KMS-11 (cell line): ENCODE results near the gene ZNF586.

Experiments
- H2AFZ ChIP-seq: fragments of 200-600 bp; sonication (generic); 2 replicates; pipeline ENCODE4 v1.6.1; 2016; ENCODE audit warnings: antibody characterized with exemption, mixed run types, low read depth
- H3K27ac ChIP-seq: fragments of 200-600 bp; sonication (generic); 2 replicates; pipeline ENCODE4 v1.6.1; 2016; ENCODE audit warnings: mild to moderate bottlenecking, mixed run types
- H3K27me3 ChIP-seq: fragments of 200-600 bp; sonication (generic); 2 replicates; pipeline ENCODE4 v1.6.1; 2017; ENCODE audit warnings: mild to moderate bottlenecking, low read depth, mixed run types, moderate library complexity; ENCODE audit not compliant: insufficient read depth
- H3K36me3 ChIP-seq: fragments of 200-600 bp; sonication (generic); 2 replicates; pipeline ENCODE4 v1.6.1; 2017; ENCODE audit warnings: mild to moderate bottlenecking, mixed run types; ENCODE audit not compliant: insufficient read depth
- H3K4me1 ChIP-seq: fragments of 200-600 bp; sonication (generic); 2 replicates; pipeline ENCODE4 v1.6.1; 2016; ENCODE audit warnings: mild to moderate bottlenecking, low read depth, mixed run types; ENCODE audit not compliant: poor library complexity, severe bottlenecking
- H3K4me2 ChIP-seq: fragments of 200-600 bp; sonication (generic); 2 replicates; pipeline ENCODE4 v1.7.0; 2016; ENCODE audit warnings: mild to moderate bottlenecking, mixed run types
- H3K4me3 ChIP-seq: fragments of 200-600 bp; sonication (generic); IDR thresholded peaks from 2 replicates; pipeline ENCODE4 v1.6.1; 2017; ENCODE audit warnings: low read depth, low read length, mixed read lengths; ENCODE audit not compliant: insufficient read depth
- H3K79me2 ChIP-seq: fragments of 200-600 bp; sonication (generic); 2 replicates; pipeline ENCODE4 v1.6.1; 2016; ENCODE audit warnings: low read depth, mixed run types; ENCODE audit not compliant: insufficient read depth
- H3K9ac ChIP-seq: fragments of 200-600 bp; sonication (generic); 2 replicates; pipeline ENCODE4 v1.6.1; 2016; ENCODE audit warnings: mild to moderate bottlenecking, mixed run types
- H4K20me1 ChIP-seq: fragments of 200-600 bp; sonication (generic); 2 replicates; pipeline ENCODE4 v1.6.1; 2016; ENCODE audit warnings: mild to moderate bottlenecking, mixed run types; ENCODE audit not compliant: insufficient read depth
- CTCF ChIP-seq: fragments of 200-600 bp; sonication (generic); conservative IDR thresholded peaks from 2 replicates; pipeline ENCODE4 v1.6.1; 2017; ENCODE audit warnings: low read depth, mild to moderate bottlenecking, antibody characterized with exemption, low read length, moderate library complexity, mixed read lengths

The ZNF586 gene

GRCh38 chr19:57755031-57755430, 14.4 kb upstream of the ZNF586 start:
- H3K27me3 ChIP-seq = no peaks in the 10 kb centered on the region; the same call in 1 of the 2 replicates
- no peak overlapping the region for H3K27ac ChIP-seq
- no peak overlapping the region for H3K9ac ChIP-seq
- H2AFZ ChIP-seq = no peak overlapping the region
- H3K36me3 ChIP-seq = peaks cover 31% of the 10 kb centered on the region; the same call in 1 of the 2 replicates
- TF ChIP-seq CTCF = no peak
- no peak overlapping the region for H3K4me2 ChIP-seq
- H4K20me1 ChIP-seq = no peaks in the 10 kb centered on the region
- H3K79me2 ChIP-seq = no peaks in the 10 kb centered on the region
- H3K4me3 ChIP-seq = no peak overlapping the region
- H3K4me1 ChIP-seq = no peaks in the 10 kb centered on the region

- Histone ChIP-seq H3K9ac (no peak overlapping the region), H4K20me1 (no peaks in the 10 kb centered on the region), H3K4me2 (no peak overlapping the region), H3K36me3 (peaks cover 14% of the 10 kb centered on the region; the same call in 1 of the 2 replicates), H3K79me2 (no peaks in the 10 kb centered on the region), H3K4me3 (no peak overlapping the region), H3K4me1 (no peaks in the 10 kb centered on the region), H3K27ac (no peak overlapping the region), H3K27me3 (no peaks in the 10 kb centered on the region), H2AFZ (no peak overlapping the region)
- TF ChIP-seq CTCF = no peak
Observed at GRCh38 chr19:57757941-57758340, 11.5 kb upstream of the ZNF586 start.

- Histone ChIP-seq H3K79me2 (no peaks in the 10 kb centered on the region), H3K27me3 (no peaks in the 10 kb centered on the region), H4K20me1 (no peaks in the 10 kb centered on the region), H3K9ac (no peak overlapping the region), H3K4me2 (no peak overlapping the region), H2AFZ (no peak overlapping the region), H3K4me3 (no peak overlapping the region), H3K4me1 (no peaks in the 10 kb centered on the region), H3K27ac (no peak overlapping the region), H3K36me3 (peaks cover 3% of the 10 kb centered on the region; the same call in 1 of the 2 replicates)
- no peak for TF ChIP-seq CTCF
Observed at GRCh38 chr19:57759096-57759495, 10.4 kb upstream of the ZNF586 start.

- Histone ChIP-seq H2AFZ (no peak overlapping the region), H3K4me2 (no peak overlapping the region), H4K20me1 (no peaks in the 10 kb centered on the region), H3K27me3 (no peaks in the 10 kb centered on the region), H3K36me3 (peaks cover 14% of the 10 kb centered on the region; the same call in 1 of the 2 replicates), H3K4me1 (peaks cover 16% of the 10 kb centered on the region), H3K4me3 (no peak overlapping the region), H3K27ac (no peak overlapping the region), H3K79me2 (peaks cover 53% of the 10 kb centered on the region), H3K9ac (no peak overlapping the region)
- TF ChIP-seq CTCF = no peak
Observed at GRCh38 chr19:57771417-57771816, 1.9 kb downstream of the ZNF586 start.

GRCh38 chr19:57773488-57773887, 4.0 kb downstream of the ZNF586 start:
- peaks cover 67% of the 10 kb centered on the region for H3K79me2 ChIP-seq
- H4K20me1 ChIP-seq = no peaks in the 10 kb centered on the region

More at GRCh38 chr19:57773488-57773887, 4.0 kb downstream of the ZNF586 start:
- H3K27me3 ChIP-seq = no peaks in the 10 kb centered on the region
- H3K27ac ChIP-seq = no peak overlapping the region
- no peak overlapping the region for H3K9ac ChIP-seq
- H3K36me3 ChIP-seq = peaks cover 21% of the 10 kb centered on the region; the same call in 1 of the 2 replicates
- TF ChIP-seq CTCF = no peak
- H3K4me2 ChIP-seq = no peak overlapping the region
- no peak overlapping the region for H3K4me3 ChIP-seq
- peaks cover 16% of the 10 kb centered on the region for H3K4me1 ChIP-seq
- H2AFZ ChIP-seq = no peak overlapping the region
